PFSK-1 (cell line): ENCODE results near the gene BNIP1.

Experiments used
- POLR2AphosphoS5 ChIP-seq: IDR thresholded peaks from 2 replicates; pipeline ENCODE4 v1.6.1; 2012; ENCODE audit warnings: low read depth, mild to moderate bottlenecking, control low read depth, low read length, moderate library complexity
- TF ChIP-seq, protein P1 (sequence below), 2 experiments: IDR thresholded peaks; 2 replicates each; pipeline versions ENCODE4 v1.6.1 to v1.8.0; 2011 to 2012; ENCODE audit warnings: low read depth in 2 of 2, low read length in 2 of 2, control low read depth in 1 of 2, inconsistent platforms in 1 of 2, mild to moderate bottlenecking in 1 of 2, moderate library complexity in 1 of 2; ENCODE audit not compliant: insufficient read depth in 1 of 2

DNA sequence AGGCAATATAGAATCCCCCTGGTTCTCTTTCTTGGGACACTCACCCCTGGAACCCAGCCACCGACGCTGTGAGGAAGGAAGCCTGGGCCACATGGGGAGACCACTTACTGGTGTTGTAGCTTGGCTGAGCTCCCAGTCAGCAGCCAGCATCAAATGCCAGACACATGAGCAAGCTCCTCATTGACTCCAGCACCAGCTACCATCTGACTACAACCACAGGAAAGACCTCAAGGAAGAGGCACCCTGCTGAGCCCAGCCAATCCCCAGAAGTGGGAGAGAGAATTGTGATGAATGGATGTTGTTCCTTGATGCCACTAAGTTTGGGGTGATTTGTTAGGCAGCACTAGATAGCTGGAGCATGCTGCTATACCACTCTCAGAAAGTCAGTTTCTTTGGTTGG, 36.0 kb downstream of the BNIP1 start:
- TF ChIP-seq POLR2AphosphoS5 = no peak
- TF ChIP-seq, protein P1, sequence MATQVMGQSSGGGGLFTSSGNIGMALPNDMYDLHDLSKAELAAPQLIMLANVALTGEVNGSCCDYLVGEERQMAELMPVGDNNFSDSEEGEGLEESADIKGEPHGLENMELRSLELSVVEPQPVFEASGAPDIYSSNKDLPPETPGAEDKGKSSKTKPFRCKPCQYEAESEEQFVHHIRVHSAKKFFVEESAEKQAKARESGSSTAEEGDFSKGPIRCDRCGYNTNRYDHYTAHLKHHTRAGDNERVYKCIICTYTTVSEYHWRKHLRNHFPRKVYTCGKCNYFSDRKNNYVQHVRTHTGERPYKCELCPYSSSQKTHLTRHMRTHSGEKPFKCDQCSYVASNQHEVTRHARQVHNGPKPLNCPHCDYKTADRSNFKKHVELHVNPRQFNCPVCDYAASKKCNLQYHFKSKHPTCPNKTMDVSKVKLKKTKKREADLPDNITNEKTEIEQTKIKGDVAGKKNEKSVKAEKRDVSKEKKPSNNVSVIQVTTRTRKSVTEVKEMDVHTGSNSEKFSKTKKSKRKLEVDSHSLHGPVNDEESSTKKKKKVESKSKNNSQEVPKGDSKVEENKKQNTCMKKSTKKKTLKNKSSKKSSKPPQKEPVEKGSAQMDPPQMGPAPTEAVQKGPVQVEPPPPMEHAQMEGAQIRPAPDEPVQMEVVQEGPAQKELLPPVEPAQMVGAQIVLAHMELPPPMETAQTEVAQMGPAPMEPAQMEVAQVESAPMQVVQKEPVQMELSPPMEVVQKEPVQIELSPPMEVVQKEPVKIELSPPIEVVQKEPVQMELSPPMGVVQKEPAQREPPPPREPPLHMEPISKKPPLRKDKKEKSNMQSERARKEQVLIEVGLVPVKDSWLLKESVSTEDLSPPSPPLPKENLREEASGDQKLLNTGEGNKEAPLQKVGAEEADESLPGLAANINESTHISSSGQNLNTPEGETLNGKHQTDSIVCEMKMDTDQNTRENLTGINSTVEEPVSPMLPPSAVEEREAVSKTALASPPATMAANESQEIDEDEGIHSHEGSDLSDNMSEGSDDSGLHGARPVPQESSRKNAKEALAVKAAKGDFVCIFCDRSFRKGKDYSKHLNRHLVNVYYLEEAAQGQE (IDR thresholded peaks at IDR 0.05; ENCODE audit: insufficient read depth in 1 of 2, low read depth in 2 of 2, low read length in 2 of 2) = no peak
